Stimulated activated CD8-positive, alpha-beta memory T cell treated with anti-CD3 and anti-CD28 coated beads, Interleukin-7, amount 100 ng/mL, for 4 hours (primary cell): ENCODE data around the gene ZNRF1.
"Not testable (repeated sequence)": the region's sequence is repeated elsewhere in the genome, so short reads cannot be mapped to it uniquely, and the experiment has no call there.

Experiments used
- DNase-seq, 2 donors: peaks; one replicate each; pipeline ENCODE4 v3.0.0-alpha.2; 2020; ENCODE audit warnings: low read depth in 2 of 2

The ZNRF1 gene

GRCh38 chr16:75112734-75113491, 114.1 kb downstream of the ZNRF1 start:
- no peak for DNase-seq

- DNase-seq = no peak
Measured at GRCh38 chr16:75113541-75114121, 114.8 kb downstream of the ZNRF1 start.

DNA sequence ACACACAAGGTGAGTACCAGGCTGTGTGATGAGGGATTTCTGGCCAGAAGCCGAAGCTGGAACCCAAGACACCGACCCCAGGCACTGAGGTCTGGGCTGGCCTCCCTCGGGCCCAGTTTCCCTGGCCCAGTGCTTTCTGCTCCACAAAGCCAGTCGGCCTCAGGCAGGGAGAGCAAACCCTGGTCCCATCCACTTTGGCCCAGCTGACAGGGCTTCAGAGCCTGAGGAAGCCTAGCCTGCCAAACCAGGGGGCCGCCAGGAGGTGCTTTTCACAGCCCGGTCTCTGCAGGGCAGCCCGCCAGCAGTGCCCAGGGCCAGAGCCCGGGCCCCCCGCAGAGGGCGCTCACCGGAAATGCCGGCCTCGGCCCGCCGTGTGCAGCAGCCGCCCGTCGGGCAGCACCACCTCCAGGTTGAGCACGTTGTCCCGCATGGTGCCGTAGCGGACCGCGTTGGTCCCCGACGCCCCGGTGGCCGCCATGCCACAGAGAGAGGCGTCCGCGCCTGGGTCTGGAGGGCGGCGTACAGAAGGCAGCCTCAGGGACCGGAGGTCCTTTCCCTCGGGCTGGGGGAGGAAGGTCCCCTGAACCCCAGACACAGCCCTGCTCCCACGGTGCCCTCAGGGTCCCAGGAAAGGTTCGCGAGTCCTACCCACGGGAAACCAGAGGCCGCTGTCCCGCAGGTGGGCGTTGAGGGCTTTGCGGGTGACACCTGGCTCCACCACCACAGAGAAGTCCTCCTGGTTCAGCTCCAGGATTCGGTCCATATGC, 115.5 kb downstream of the ZNRF1 start:
- no peak for DNase-seq

DNA sequence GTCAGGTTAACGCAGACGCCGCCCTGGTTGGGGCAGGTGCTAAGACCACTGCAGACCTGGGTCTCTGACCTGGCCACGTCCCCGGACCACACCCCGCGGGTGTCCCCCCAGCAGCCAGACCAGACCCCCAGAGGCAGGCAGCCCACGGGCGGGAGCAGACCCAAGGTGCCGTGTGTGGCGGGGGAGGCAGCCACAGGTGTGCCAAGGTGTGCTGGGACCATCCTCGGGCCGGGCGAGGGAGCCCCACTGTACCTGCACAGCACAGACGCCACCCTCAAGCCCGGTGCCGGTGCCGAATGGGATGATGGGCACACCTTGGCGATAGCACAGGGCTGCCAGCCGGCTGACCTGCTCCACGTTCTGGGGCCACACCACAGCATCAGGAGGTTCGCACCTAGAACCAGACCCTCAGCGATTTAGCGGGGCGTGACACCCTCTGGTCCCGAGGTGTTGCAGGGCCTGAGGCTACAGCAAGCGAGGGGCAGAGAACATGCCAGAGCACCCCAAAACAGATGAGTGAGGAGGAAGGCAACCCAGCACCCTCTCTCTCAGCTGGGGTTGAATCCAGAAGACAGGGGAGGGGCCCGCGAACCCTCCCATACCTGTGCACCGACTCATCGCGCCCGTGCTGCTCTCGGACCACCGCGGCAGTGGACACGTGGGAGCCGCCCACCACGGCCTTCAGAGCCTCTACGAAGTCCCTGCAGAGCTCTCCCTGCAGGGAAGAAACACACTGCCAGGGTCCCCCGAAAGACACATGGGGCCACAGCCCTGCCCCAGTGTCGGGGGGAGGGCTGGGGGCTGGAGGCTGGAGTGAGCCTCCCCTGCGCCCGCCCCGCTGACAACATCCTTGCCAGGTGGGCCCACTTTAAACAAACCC, 116.4 kb downstream of the ZNRF1 start:
- no peak for DNase-seq

DNA sequence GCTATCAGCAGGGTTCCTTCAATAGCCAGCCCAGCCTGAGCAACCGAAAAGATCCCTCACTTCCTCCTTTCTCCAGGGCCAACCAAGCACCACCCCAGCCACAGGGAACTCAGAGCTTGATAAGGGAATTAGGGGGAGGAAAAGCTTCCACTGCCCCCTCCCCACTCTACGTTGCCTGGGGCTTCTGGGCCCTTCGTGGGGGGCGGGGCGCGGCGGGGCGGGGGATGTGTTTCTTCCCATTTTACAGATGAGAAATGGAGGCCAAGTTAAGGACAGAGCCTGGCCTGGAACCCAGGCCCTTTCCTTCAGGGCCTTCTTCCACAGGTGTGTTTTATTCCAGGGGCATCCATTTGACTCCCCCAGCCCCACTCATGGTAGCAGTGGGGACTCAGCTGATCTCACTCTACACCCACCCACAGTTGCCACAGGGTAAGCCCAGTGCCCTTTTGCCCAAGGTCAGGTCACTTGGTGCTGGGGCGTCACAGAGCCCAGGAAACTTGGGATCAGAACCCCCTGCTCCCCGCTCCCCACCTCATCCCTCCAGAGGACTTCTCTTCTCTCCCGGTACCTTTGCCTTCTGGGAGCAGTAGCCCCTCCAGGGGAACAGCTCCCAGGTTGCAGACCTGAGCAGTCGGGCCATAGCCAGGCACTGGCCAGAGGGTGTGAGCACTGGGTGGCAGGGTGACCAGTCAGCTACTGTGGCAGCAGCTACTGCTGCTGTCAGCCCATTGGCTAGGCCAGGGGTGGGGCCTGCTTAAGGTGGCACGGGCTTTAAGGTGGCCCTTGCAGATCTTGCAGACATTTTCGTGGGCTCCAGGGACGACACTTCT, 117.5 kb downstream of the ZNRF1 start, which contains the start of gene LDHD:
Gene LDHD, minus strand, starts transcription at position 700 of the 830 bp plus-strand sequence. Its CDS starts 60 bp downstream, at position 640.
- no peak for DNase-seq

GRCh38 chr16:75116911-75117245, 118.1 kb downstream of the ZNRF1 start:
- no peak for DNase-seq

DNA sequence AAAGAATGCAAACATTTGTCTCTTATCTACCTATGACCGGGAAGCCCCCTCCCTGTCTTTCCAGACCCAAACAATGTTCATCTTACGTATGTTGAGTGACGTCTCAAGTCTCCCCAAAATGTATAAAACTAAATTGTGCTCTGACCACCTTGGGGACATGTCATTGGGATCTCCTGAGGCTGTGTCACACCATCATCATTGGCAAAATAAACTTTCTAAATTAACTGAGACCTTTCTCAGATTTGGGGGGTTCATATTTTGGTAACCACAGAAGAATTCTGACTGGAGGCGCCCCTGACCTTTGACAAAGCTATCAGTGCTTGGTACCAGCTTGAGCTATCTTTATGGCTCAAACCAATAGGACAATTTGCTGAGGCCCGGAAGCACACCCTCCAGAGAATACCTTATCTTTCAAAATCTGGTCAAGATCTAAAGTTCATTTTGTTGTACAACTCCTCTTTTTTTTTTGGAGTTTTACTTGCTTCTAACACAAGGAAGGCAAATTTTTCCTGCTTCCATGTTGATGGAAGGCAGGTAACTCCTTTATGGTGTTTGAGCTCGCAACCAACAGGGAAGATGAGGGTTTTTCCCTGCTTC, 120.2 kb downstream of the ZNRF1 start:
- no peak for DNase-seq

DNA sequence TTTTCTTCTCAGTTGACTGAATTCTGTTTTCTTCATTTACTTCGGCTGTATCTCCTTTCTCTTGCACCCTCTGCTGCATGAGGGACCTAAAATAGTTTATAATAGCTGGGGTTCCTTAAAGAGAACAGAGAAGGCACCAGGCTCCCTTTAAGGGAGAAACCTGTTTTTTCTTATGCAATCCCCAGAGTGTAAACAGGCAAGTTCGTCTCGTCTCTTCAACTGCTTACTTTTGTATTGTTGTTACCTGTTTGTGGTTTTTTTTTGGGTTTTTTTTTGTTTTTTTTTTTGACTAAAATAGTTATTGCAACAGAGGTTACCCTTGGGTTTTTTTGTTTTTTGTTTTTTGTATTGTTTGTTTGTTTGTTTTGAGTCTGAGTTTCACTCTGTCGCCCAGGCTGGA, 121.4 kb downstream of the ZNRF1 start:
- no peak for DNase-seq

- no peak for DNase-seq
Measured at GRCh38 chr16:75121949-75122568, 123.2 kb downstream of the ZNRF1 start.

- DNase-seq = no peak
Measured at GRCh38 chr16:75122609-75123008, 123.8 kb downstream of the ZNRF1 start.

- DNase-seq = no peak
Measured at GRCh38 chr16:75127713-75128415, 129.0 kb downstream of the ZNRF1 start.

GRCh38 chr16:75129421-75130149, 130.8 kb downstream of the ZNRF1 start:
- DNase-seq = not testable (repeated sequence)

- no peak for DNase-seq
Measured at GRCh38 chr16:75130150-75130771, 131.4 kb downstream of the ZNRF1 start.

DNA sequence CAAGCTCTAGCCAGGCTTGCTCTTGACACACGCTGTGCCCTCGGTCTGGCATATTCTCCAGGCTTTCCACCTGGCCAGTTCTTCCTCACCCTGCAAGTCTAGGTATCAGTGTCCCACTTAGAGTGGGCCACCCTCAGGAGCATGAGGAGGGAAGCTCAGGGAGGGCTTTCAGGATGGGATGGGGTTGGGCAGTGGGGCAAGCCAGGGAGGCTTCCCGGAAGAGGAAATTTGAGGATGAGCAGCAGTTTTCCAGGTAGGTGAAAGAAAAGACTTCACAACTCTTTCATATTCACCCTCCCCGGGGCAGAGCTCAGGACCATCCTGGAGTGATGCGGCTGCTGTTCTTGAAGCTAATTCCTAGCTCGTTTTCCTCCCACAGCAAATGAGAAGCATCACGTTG, 132.3 kb downstream of the ZNRF1 start:
- DNase-seq = no peak

DNA sequence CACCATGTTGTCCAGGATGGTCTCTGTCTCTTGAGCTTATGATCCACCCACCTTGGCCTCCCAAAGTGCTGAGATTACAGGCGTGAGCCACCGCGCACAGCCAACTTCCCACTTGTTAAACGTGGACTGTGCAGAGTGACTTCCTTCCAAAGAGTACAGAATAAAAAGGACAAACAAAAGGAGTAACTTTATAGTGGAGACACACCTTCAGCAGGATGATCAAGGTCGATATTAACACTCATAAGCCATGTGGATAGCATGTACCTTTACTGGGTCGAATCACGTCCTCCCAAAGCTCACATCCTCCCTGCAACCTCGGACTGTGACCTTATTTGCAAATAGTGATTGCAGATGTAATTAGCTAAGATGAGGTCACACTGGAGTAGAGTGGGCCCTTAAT, 139.4 kb downstream of the ZNRF1 start:
- DNase-seq = no peak

DNA sequence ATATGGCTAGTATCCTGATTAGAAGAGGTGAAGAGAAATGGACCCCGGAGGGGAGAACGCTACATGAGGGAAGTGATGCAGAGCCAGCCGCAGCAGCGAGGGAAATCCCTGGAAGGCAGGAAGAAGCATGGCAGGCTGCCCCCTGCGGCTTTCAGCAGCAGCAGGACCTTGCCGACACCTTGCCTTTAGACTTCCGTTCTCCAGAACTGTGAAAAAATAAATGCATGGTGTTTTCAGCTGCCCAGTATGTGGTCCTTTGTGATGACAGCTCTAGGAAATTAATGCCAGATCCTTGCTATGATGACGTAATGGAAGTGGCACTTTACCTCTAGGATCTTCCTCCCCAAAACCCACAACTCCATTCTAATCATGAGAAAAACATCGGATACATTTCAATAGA, 139.8 kb downstream of the ZNRF1 start:
- no peak for DNase-seq

- DNase-seq = no peak
Measured at GRCh38 chr16:75139498-75139897, 140.7 kb downstream of the ZNRF1 start.

DNA sequence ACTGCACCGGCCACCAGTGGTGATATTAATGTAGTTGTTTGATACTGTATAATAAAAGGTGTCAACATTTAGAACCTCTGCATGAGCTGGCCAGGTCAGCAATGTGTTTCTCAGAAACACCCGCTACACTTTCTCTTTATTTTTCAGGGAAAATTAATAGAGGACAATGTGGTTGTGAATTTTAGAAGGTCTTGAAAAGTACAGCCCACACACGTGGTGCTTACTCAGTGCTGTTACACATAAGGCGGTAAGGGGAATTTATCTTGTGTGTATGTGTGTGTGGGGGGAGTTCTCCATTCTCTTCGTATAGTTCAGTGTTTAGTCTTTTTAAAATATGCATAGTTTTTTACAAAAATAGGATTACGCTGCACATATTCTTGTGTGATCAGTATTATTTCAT, 145.1 kb downstream of the ZNRF1 start:
- no peak for DNase-seq
